Testis (tissue), 5 donors: ENCODE results near the gene RPF1. TPM values are rescaled to one million over a fixed set of nuclear protein-coding genes. Genes with fewer than 3 reads are reported as not detected.

ENCODE experiments used
- DNase-seq: peaks from one replicate; pipeline ENCODE4 v3.0.0-alpha.2; 2019
- H3K27ac ChIP-seq, 2 donors: fragments of 200-600 bp; sonication (generic); one replicate each; pipeline ENCODE4 v1.5.1; 2019
- H3K27me3 ChIP-seq: fragments of 200-600 bp; sonication (generic); one replicate; pipeline ENCODE4 v1.5.1; 2019
- H3K36me3 ChIP-seq: fragments of 200-600 bp; sonication (generic); one replicate; pipeline ENCODE4 v1.5.1; 2017; ENCODE audit warnings: low read depth; ENCODE audit errors: missing control alignments
- H3K4me1 ChIP-seq: fragments of 200-600 bp; sonication (generic); one replicate; pipeline ENCODE4 v1.5.1; 2019
- H3K4me3 ChIP-seq, 2 donors: fragments of 200-600 bp; sonication (generic); one replicate each; pipeline ENCODE4 v1.5.1; 2017 to 2019
- H3K9me3 ChIP-seq: fragments of 200-600 bp; sonication (generic); one replicate; pipeline ENCODE4 v1.5.1; 2017
- CTCF ChIP-seq, 3 experiments: fragments of 450-650 bp in 2 of 3; fragments of 200-600 bp in 1 of 3; sonication (generic) in 1 of 3; IDR thresholded peaks; one replicate each; pipeline ENCODE4 v1.5.1; 2016 to 2019; ENCODE audit warnings: antibody characterized with exemption in 3 of 3, mild to moderate bottlenecking in 2 of 3, moderate library complexity in 1 of 3
- POLR2A ChIP-seq: fragments of 450-650 bp; IDR thresholded peaks from one replicate; pipeline ENCODE4 v1.6.1; 2017; ENCODE audit warnings: antibody characterized with exemption, mild to moderate bottlenecking, moderate library complexity
- WGBS, 2 donors: methylation state at CpG; one replicate each; pipeline ENCODE4 v1.1.5; 2018; 5-methylcytosine and 5-hydroxymethylcytosine counted together
- intact Hi-C: fragments of 100-400 bp; cut with DNase I; formaldehyde crosslinking; loops from one replicate; pipeline ENCODE4 v1.15.1; 2023; ENCODE audit warnings: low total_unique reads
- long read RNA-seq, 2 donors: transcript quantifications; one replicate each; lab custom pipeline, GENCODE V29; 2026
- polyA plus RNA-seq: library from polyadenylated mRNA; stranded (reverse); fragments of 350-450 nt; fragmentation: Illumina TruSeq; extraction: RNeasy Lipid Tissue Mini Kit (QIAGEN cat#74804); gene quantifications from one replicate; pipeline ENCODE4 v1.2.3, GENCODE V29; 2014; ENCODE audit warnings: low read depth, low replicate concordance; ENCODE audit not compliant: insufficient read depth
- total RNA-seq, 2 donors: library from RNA; depleted of rRNA; stranded (reverse); fragments of >200 nt; gene quantifications; one replicate each; pipeline ENCODE4 v1.2.3, GENCODE V29; 2016

RPF1 gene
- total RNA-seq (10 to 100 TPM; 41.9 to 49.2 TPM), polyA plus RNA-seq (62.2 TPM)
- long read RNA-seq, donor 1, transcript RPF1-201 (9 exons, 1,385 nt), result major isoform, 23 of 33 reads
- long read RNA-seq, donor 1, partial matches to known transcripts, result 10 of 33 reads
- long read RNA-seq, donor 1, other reads (novel, unspliced or antisense), result 0 of 33 reads
- long read RNA-seq, donor 2, transcript RPF1-201 (9 exons, 1,385 nt), result major isoform, 9 of 16 reads
- long read RNA-seq, donor 2, partial matches to known transcripts, result 7 of 16 reads
- long read RNA-seq, donor 2, other reads (novel, unspliced or antisense), result 0 of 16 reads

DNA sequence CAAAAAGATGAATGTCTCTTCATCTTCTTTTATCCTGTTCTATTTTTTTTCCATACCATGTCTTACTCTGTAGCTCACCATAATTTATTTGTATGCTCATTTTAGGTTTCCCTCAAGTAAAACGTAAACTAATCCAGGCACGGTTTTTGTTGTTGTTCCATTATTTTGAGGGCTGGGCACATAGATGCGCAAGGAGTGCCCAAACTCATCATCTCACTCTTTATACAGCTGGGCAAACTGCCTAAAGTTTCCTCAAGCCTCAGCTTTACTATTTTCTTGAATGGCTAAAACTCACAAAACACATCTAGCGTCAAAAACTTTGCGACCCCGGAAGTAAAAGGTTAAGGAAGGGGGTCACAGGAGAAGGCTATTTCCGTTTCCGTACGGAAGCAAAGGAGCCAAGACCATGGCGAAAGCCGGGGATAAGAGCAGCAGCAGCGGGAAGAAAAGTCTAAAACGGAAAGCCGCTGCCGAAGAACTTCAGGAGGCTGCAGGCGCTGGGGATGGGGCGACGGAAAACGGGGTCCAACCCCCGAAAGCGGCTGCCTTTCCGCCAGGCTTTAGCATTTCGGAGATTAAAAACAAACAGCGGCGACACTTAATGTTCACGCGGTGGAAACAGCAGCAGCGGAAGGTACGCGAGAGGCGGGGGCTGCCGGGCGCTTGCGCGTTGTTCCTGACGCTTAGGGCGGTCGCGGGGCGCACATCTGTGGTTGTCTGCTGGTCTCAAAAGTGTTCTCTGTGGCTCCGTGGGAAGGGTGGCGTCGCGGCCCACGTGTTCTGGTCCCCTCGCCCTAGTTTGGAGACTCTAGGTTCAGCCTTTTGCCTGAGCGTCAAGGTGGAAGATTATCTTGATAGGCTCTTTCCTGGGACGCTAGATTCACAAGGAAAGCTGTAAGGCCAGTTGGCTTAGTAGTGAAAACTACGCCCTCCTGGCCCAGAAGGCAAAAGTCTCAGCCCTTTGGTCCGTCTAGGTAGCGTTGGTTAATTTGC, at the start of gene RPF1:
Gene RPF1 (plus strand): TSS at position 391 of the 993 bp plus-strand sequence. CDS start 16 bp downstream, at position 407.
- no peak for TF ChIP-seq CTCF (IDR thresholded peaks at IDR 0.05)
- Histone ChIP-seq H3K27me3 (no peaks in the 10 kb centered on the region), H3K4me3 (peak within 1 kb of the TSS; percentile 83 to 84), H3K36me3 (no peaks in the 10 kb centered on the region), H3K27ac (peak within 1 kb of the TSS; percentile 80 to 85), H3K4me1 (peaks cover 8% of the 10 kb centered on the region), H3K9me3 (no peaks in the 10 kb centered on the region)
- intact Hi-C loops, result no loop called here
- DNase-seq, result peak; percentile 85
- 3 to 4% methylated on average over 44 to 51 of the region's 51 CpGs for WGBS, 2 donors

- Histone ChIP-seq H3K27me3 (no peaks in the 10 kb centered on the region), H3K27ac (no peak overlapping the region), H3K4me1 (no peaks in the 10 kb centered on the region), H3K9me3 (no peaks in the 10 kb centered on the region), H3K36me3 (no peaks in the 10 kb centered on the region), H3K4me3 (no peak overlapping the region)
- no peak for DNase-seq
- TF ChIP-seq CTCF (IDR thresholded peaks at IDR 0.05) (no peak), POLR2A (no peak)
- intact Hi-C loops, result no loop called here
- 67 to 89% methylated on average over 2 of the region's 2 CpGs for WGBS, 2 donors
Measured at GRCh38 chr1:84430546-84430945, 48.5 kb upstream of the RPF1 start.

DNA sequence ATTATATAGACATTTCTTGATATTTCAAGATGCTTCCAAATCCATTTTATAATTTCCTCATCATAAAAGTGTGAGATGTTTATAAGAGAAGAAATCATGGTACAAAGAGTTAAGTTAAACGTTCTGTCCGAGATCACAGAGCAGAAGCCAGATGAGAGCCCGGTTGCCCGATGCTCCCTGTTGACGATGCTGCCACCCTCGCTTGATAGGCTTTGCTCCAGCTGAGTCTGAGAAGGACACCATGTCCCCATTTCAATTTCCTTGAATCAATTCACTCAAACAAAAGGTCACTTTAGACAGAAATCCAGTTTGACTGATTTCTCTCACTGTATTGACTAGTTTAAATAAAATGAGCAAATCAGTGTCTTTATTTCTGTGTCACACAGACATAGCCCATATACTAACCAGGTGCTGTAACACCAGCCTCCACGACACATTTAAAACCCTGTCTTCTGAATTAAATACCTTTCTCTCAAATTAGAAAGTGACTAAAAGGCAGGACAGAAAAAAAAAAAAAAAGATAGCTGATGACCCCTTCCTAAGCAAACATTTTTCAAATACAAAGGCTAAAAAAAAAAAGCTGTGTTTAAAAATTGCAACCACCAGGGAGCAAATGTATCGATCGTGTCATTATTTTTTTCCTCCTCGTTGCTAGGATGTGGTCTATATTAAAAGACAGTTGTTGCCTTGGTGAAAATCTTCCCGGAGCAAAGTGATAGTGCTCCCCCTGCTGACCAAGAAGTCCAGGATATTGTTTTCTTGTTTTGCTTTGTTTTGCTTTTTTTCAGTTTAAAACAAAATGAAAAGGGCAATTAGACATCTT, 45.6 kb upstream of the RPF1 start:
- H3K27ac ChIP-seq, result peak overlapping the region in 1 of 2 donors; percentile 36
- intact Hi-C loops, result no loop called here
- H3K4me1 ChIP-seq, result peaks cover 17% of the 10 kb centered on the region
- H3K4me3 ChIP-seq, result no peak overlapping the region
- WGBS, 2 donors, result 19 to 27% methylated on average over 11 of the region's 11 CpGs
- peak; percentile 63 for DNase-seq
- TF ChIP-seq POLR2A (no peak), CTCF (IDR thresholded peaks at IDR 0.05) (peak; percentile 68 to 86 (median 76))
- no peaks in the 10 kb centered on the region for H3K27me3 ChIP-seq
- no peaks in the 10 kb centered on the region for H3K36me3 ChIP-seq
- H3K9me3 ChIP-seq, result no peaks in the 10 kb centered on the region

DNA sequence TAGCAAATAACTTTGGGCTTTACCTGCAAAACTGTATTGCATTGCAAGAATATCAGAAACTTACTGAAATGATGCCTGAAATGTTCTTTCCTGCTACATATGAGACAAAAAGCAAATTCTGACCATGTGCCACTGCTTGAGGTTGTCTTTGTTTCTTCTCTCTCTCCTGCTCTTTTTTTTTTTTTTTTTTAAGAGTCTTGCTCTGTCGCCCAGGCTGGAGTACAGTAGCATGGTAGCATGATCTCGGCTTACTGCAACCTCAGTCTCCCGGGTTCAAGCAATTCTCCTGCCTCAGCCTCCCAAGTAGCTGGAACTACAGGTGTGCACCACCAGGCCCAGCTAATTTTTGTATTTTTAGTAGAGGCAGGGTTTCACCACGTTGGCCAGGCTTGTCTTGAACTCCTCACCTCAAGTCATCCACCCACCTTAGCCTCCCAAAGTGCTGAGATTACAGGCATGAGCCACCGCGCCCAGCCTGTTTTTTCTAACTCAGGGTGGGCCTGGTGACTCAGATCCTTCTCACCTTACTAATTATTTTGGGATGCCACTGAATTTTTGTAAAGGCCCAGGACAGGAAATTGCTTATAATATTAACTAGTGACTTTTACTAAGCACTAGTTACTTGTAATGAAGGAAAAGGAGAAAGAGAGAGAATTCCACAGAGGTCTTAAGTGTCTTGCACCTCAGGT, 44.8 kb upstream of the RPF1 start:
- H3K4me1 ChIP-seq, result peaks cover 17% of the 10 kb centered on the region
- no peaks in the 10 kb centered on the region for H3K27me3 ChIP-seq
- no peaks in the 10 kb centered on the region for H3K36me3 ChIP-seq
- TF ChIP-seq CTCF (IDR thresholded peaks at IDR 0.05) (no peak), POLR2A (no peak)
- H3K27ac ChIP-seq, result no peak overlapping the region
- H3K9me3 ChIP-seq, result no peaks in the 10 kb centered on the region
- no peak overlapping the region for H3K4me3 ChIP-seq
- DNase-seq, result no peak
- 74 to 79% methylated on average over 5 to 6 of the region's 6 CpGs for WGBS, 2 donors
- intact Hi-C loops, result no loop called here
